H1 (cell line): ENCODE data around the gene LINC01488. TPM values are rescaled to one million over a fixed set of nuclear protein-coding genes. Genes with fewer than 3 reads are reported as not detected.

Experiments used
- CTCF ChIA-PET: fragments of 300-600 bp; sonication (Branson Sonifier 250); formaldehyde crosslinking; loops from one replicate; lab custom pipeline; 2021; ENCODE audit not compliant: partially characterized antibody; lab: Charles Lee
- POLR2A ChIA-PET: fragments of 300-600 bp; sonication (Branson Sonifier 250); formaldehyde crosslinking; loops from one replicate; lab custom pipeline; 2021; ENCODE audit warnings: inconsistent platforms; ENCODE audit not compliant: partially characterized antibody; lab: Charles Lee
- DNase-seq, 2 experiments: peaks; one replicate each; pipeline versions ENCODE4 v3.0.0 to v3.0.0-alpha.2; 2010 to 2022; ENCODE audit warnings: low spot score in 2 of 2, low read depth in 1 of 2, mixed read lengths in 1 of 2
- FAIRE-seq: peaks from 2 replicates; lab custom pipeline; 2011; peaks lifted over from hg19 to GRCh38; lab: Jason Lieb, UNC
- H2AFZ ChIP-seq: 2 replicates; pipeline ENCODE4 v1.8.1; 2012; ENCODE audit warnings: low read length, inconsistent platforms
- H2AK5ac ChIP-seq: 2 replicates; pipeline ENCODE4 v1.6.1; 2013; ENCODE audit warnings: low read depth, low read length
- H2BK120ac ChIP-seq: replicated peaks from 2 replicates; pipeline ENCODE3; 2013; ENCODE audit warnings: low read depth, low read length, inconsistent platforms
- H2BK12ac ChIP-seq: 2 replicates; pipeline ENCODE4 v1.6.1; 2013; ENCODE audit warnings: low read depth, low read length
- H2BK15ac ChIP-seq: 2 replicates; pipeline ENCODE4 v1.6.1; 2013; ENCODE audit warnings: low read length
- H2BK20ac ChIP-seq: 2 replicates; pipeline ENCODE4 v1.6.1; 2013; ENCODE audit warnings: low read length
- H2BK5ac ChIP-seq: 2 replicates; pipeline ENCODE4 v1.6.1; 2013; ENCODE audit warnings: low read depth, low read length
- H3K14ac ChIP-seq: 2 replicates; pipeline ENCODE4 v1.6.1; 2013; ENCODE audit warnings: inconsistent platforms; ENCODE audit not compliant: insufficient read length
- H3K18ac ChIP-seq: 2 replicates; pipeline ENCODE4 v1.6.1; 2013; ENCODE audit warnings: low read length; ENCODE audit errors: extremely low read depth
- H3K23ac ChIP-seq: 2 replicates; pipeline ENCODE4 v1.6.1; 2013; ENCODE audit warnings: inconsistent platforms; ENCODE audit not compliant: insufficient read length
- H3K23me2 ChIP-seq: 2 replicates; pipeline ENCODE4 v1.6.1; 2013; ENCODE audit warnings: low read depth, low read length
- H3K27ac ChIP-seq: 2 replicates; pipeline ENCODE4 v1.6.1; 2011; ENCODE audit warnings: low read depth, low read length, inconsistent platforms
- H3K27me3 ChIP-seq, 4 experiments: replicated peaks in 1 of 4; 1 replicate in 1 of 4; 2 replicates in 3 of 4; pipeline versions ENCODE4 v1.6.1 to v1.8.1; 2011 to 2013; ENCODE audit warnings: low read length in 3 of 4, mild to moderate bottlenecking in 3 of 4, inconsistent platforms in 2 of 4, mixed read lengths in 2 of 4, moderate library complexity in 1 of 4; ENCODE audit not compliant: control insufficient read depth in 3 of 4, insufficient read depth in 3 of 4; ENCODE audit errors: extremely low read depth in 1 of 4
- H3K36me3 ChIP-seq, 4 experiments: 2 replicates each; pipeline versions ENCODE4 v1.6.1 to v1.8.1; 2011 to 2013; ENCODE audit warnings: mild to moderate bottlenecking in 4 of 4, low read length in 3 of 4, moderate library complexity in 2 of 4, control low read depth in 1 of 4, inconsistent platforms in 1 of 4; ENCODE audit not compliant: insufficient read depth in 4 of 4, control insufficient read depth in 2 of 4
- H3K4ac ChIP-seq: replicated peaks from 2 replicates; pipeline ENCODE3; 2013; ENCODE audit warnings: low read length, low read depth, mixed read lengths, inconsistent platforms; ENCODE audit not compliant: insufficient read length
- H3K4me1 ChIP-seq, 4 experiments: replicated peaks in 1 of 4; 1 replicate in 1 of 4; 2 replicates in 3 of 4; pipeline versions ENCODE4 v1.6.1 to v1.8.1; 2011 to 2013; ENCODE audit warnings: low read length in 3 of 4, inconsistent platforms in 2 of 4, mixed read lengths in 1 of 4; ENCODE audit not compliant: insufficient read depth in 4 of 4, control insufficient read depth in 3 of 4
- H3K4me2 ChIP-seq, 2 experiments: 2 replicates each; pipeline versions ENCODE4 v1.6.1 to v1.8.1; 2011 to 2013; ENCODE audit warnings: low read depth in 2 of 2, low read length in 2 of 2, control low read depth in 1 of 2, inconsistent platforms in 1 of 2, mild to moderate bottlenecking in 1 of 2; ENCODE audit not compliant: insufficient read depth in 1 of 2
- H3K4me3 ChIP-seq, 4 experiments: fragments of 200-600, 300-600 bp in 1 of 4; sonication (generic), shearing (Covaris generic), sonication (Bioruptor Twin) in 1 of 4; 2 replicates each; pipeline versions ENCODE4 v1.5.1 to v1.8.1; 2011 to 2016; ENCODE audit warnings: low read length in 4 of 4, low read depth in 3 of 4, control low read depth in 2 of 4, inconsistent platforms in 2 of 4, mild to moderate bottlenecking in 2 of 4, mixed read lengths in 1 of 4, moderate library complexity in 1 of 4; ENCODE audit not compliant: insufficient read depth in 2 of 4; ENCODE audit errors: extremely low read depth in 1 of 4
- H3K56ac ChIP-seq: replicated peaks from 2 replicates; pipeline ENCODE3; 2013; ENCODE audit warnings: low read depth, mild to moderate bottlenecking, mixed read lengths, low read length, inconsistent platforms; ENCODE audit not compliant: insufficient read length
- H3K79me1 ChIP-seq: 2 replicates; pipeline ENCODE4 v1.6.1; 2013; ENCODE audit warnings: low read depth, low read length, control low read depth
- H3K79me2 ChIP-seq, 2 experiments: 2 replicates each; pipeline versions ENCODE4 v1.6.1 to v1.8.1; 2012 to 2013; ENCODE audit warnings: low read length in 2 of 2, mild to moderate bottlenecking in 2 of 2, inconsistent platforms in 1 of 2; ENCODE audit not compliant: insufficient read depth in 2 of 2, control insufficient read depth in 1 of 2
- H3K9ac ChIP-seq, 4 experiments: replicated peaks in 1 of 4; 1 replicate in 1 of 4; 2 replicates in 3 of 4; pipeline versions ENCODE4 v1.6.1 to v1.8.1; 2011 to 2013; ENCODE audit warnings: low read depth in 3 of 4, low read length in 3 of 4, control low read depth in 2 of 4, mild to moderate bottlenecking in 2 of 4, moderate library complexity in 2 of 4, inconsistent platforms in 1 of 4; ENCODE audit errors: extremely low read depth in 1 of 4
- H3K9me3 ChIP-seq, 2 experiments: 2 replicates each; pipeline versions ENCODE4 v1.6.1 to v1.8.1; 2012 to 2013; ENCODE audit warnings: mild to moderate bottlenecking in 2 of 2, moderate library complexity in 2 of 2, control low read depth in 1 of 2, inconsistent platforms in 1 of 2, low read depth in 1 of 2, low read length in 1 of 2, mixed read lengths in 1 of 2; ENCODE audit not compliant: insufficient read depth in 2 of 2
- H4K20me1 ChIP-seq, 2 experiments: replicated peaks in 1 of 2; 2 replicates each; pipeline versions ENCODE3 to v1.8.1; 2011 to 2013; ENCODE audit warnings: inconsistent platforms in 2 of 2, low read length in 2 of 2, mild to moderate bottlenecking in 1 of 2; ENCODE audit not compliant: insufficient read depth in 2 of 2, control insufficient read depth in 1 of 2
- H4K5ac ChIP-seq: 2 replicates; pipeline ENCODE4 v1.6.1; 2013; ENCODE audit warnings: low read length, low read depth, mixed read lengths, inconsistent platforms; ENCODE audit not compliant: insufficient read length
- H4K8ac ChIP-seq: 2 replicates; pipeline ENCODE4 v1.8.0; 2013; ENCODE audit warnings: mild to moderate bottlenecking, moderate library complexity, low read length, inconsistent platforms; ENCODE audit not compliant: insufficient read depth; ENCODE audit errors: extremely low read depth
- H4K91ac ChIP-seq: replicated peaks from 2 replicates; pipeline ENCODE3; 2013; ENCODE audit warnings: low read length, mixed read lengths, inconsistent platforms; ENCODE audit not compliant: insufficient read length
- CHD1 ChIP-seq: IDR thresholded peaks from 2 replicates; pipeline ENCODE4 v1.6.1; 2012; ENCODE audit warnings: low read depth, low read length, improper control_type of control experiment
- CREB1 ChIP-seq: IDR thresholded peaks from 2 replicates; pipeline ENCODE4 v1.6.1; 2012; ENCODE audit warnings: inconsistent platforms
- EZH2 ChIP-seq: fragments of 200-600 bp; sonication (generic); IDR thresholded peaks from 2 replicates; pipeline ENCODE4 v1.7.1; 2012; ENCODE audit warnings: low read depth, mild to moderate bottlenecking, moderate library complexity, low read length, inconsistent platforms; ENCODE audit not compliant: severe bottlenecking
- KDM4A ChIP-seq: IDR thresholded peaks from one replicate; pipeline ENCODE4 v1.7.1; 2012; ENCODE audit warnings: low read depth, mild to moderate bottlenecking, moderate library complexity, low read length, inconsistent platforms; ENCODE audit not compliant: severe bottlenecking
- RAD21 ChIP-seq, 2 experiments: IDR thresholded peaks in 1 of 2; conservative IDR thresholded peaks in 1 of 2; 2 replicates each; pipeline ENCODE4 v1.6.1; 2011; ENCODE audit warnings: low read depth in 2 of 2, low read length in 2 of 2, improper control_type of control experiment in 1 of 2, inconsistent platforms in 1 of 2, mild to moderate bottlenecking in 1 of 2, moderate library complexity in 1 of 2
- RFX5 ChIP-seq: IDR thresholded peaks from 2 replicates; pipeline ENCODE4 v1.6.1; 2011; ENCODE audit warnings: low read depth, low read length, improper control_type of control experiment, borderline replicate concordance
- RXRA ChIP-seq: IDR thresholded peaks from 2 replicates; pipeline ENCODE4 v1.6.1; 2011; ENCODE audit warnings: low read depth, mild to moderate bottlenecking, low read length, moderate library complexity; ENCODE audit not compliant: insufficient read depth
- SIN3A ChIP-seq, 2 experiments: IDR thresholded peaks in 1 of 2; conservative IDR thresholded peaks in 1 of 2; 2 replicates each; pipeline ENCODE4 v1.6.1; 2011 to 2012; ENCODE audit warnings: low read length in 2 of 2, improper control_type of control experiment in 1 of 2, low read depth in 1 of 2, mild to moderate bottlenecking in 1 of 2
- SP2 ChIP-seq: IDR thresholded peaks from 2 replicates; pipeline ENCODE4 v1.6.1; 2012; ENCODE audit warnings: mild to moderate bottlenecking, low read length, inconsistent platforms
- SRF ChIP-seq: IDR thresholded peaks from 2 replicates; pipeline ENCODE4 v1.6.1; 2011; ENCODE audit warnings: mild to moderate bottlenecking, low read depth, low read length, moderate library complexity
- YY1 ChIP-seq: IDR thresholded peaks from 2 replicates; pipeline ENCODE4 v1.6.1; 2011; ENCODE audit warnings: low read depth, mild to moderate bottlenecking, low read length
- WGBS, 2 experiments: shearing (Covaris generic) in 1 of 2; methylation state at CpG; one replicate each; pipeline versions ENCODE4 v1.1.6 to v1.1.7; 2013 to 2015; ENCODE audit warnings: low lambda C conversion rate in 2 of 2, mixed read lengths in 2 of 2, inconsistent platforms in 1 of 2, low coverage in 1 of 2, missing lambda C conversion rate in 1 of 2; ENCODE audit not compliant: insufficient replicate concordance in 2 of 2, insufficient coverage in 1 of 2, insufficient read length in 1 of 2; ENCODE audit errors: extremely low coverage in 1 of 2, missing lambda C conversion rate in 1 of 2; 5-methylcytosine and 5-hydroxymethylcytosine counted together
- polyA plus RNA-seq, 7 experiments: library from polyadenylated mRNA; depleted of rRNA in 3 of 7; stranded (reverse) in 5 of 7; unstranded in 2 of 7; fragments of >200 nt in 5 of 7; fragments of 200-250 nt in 2 of 7; gene quantifications; 1 replicate in 5 of 7; 2 replicates in 1 of 7; 4 replicates in 1 of 7; pipeline versions ENCODE4 v1.2.1 to v1.2.3, GENCODE V29; 2011 to 2013; ENCODE audit warnings: missing spikeins in 2 of 7, mixed read lengths in 2 of 7
- total RNA-seq: library from RNA; stranded (reverse); fragmentation: NEBNext Ultra II Directional; extraction: Animal tissue kit (Norgen Biotek cat#: 25700); gene quantifications from 2 replicates; pipeline ENCODE4 v1.2.1, GENCODE V29; 2021

LINC01488 gene
- total and polyA plus RNA-seq, 2 of the 8 experiments (the other 6 are each of a cell fraction or from before 2014, with no cell fraction given): not detected

DNA sequence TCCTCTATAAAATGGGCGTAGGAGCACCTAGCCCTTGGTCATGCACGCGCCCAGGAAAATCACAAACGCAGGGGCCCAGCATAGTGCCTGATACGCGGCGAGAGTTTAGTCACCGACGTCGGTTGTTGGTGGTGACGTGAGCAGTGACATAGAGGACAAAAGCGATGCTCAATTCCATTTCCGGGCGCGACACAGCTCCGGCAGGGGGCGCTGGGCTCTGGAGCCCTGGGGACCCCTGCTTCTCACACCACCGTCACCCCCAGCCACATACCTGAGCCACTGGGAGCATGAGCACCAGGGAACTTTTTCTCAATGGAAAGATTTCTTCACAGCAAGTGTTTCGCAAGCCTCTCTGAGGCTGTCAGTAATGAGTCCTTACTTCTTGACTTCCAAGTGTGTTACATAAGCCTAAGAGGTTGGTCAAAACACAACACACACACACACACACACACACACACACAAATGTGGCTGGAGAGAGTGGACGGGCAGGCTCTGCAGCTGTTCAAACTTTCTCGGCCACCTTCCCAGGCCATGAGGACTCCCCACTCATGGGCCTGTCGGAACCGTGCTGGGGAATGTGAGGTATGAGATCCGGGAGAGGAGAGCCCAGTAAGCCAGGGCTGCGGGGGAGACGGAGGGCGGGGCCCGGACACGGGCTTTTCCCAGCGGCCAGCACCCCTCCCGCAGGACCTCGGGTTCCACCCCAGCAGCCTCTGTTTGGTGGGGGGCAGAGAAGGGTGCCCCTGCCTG is 36.9 kb upstream of the LINC01488 start:
- 85% methylated on average over 25 of the region's 32 CpGs; no CpG with 5 or more reads in 1 of the 2 experiments for WGBS, 2 experiments
- H4K5ac ChIP-seq: no peak overlapping the region
- H3K18ac ChIP-seq: no peak overlapping the region; the same call in 1 of the 2 replicates
- H3K4ac ChIP-seq: peak overlapping the region; percentile 58
- H2BK15ac ChIP-seq: 0 out of 2 replicates have a peak overlapping the region, but pooled peaks have one; percentile 61
- H4K8ac ChIP-seq: peak overlapping the region; percentile 37
- CTCF ChIA-PET: interaction anchor here (1.0 to 4.3 kb wide), 15 partner anchors 9 to 343 kb away, joined by 3 to 18 read pairs (median 4); partner anchors contain the start of gene MYEOV
- H2AFZ ChIP-seq: no peak overlapping the region
- peak overlapping the region; percentile 71; the same call in 1 of the 2 replicates for H2BK5ac ChIP-seq
- no peak overlapping the region for H3K56ac ChIP-seq
- peak overlapping the region; percentile 75 for H4K91ac ChIP-seq
- H4K20me1 ChIP-seq: no peaks in the 10 kb centered on the region
- H3K23me2 ChIP-seq: no peaks in the 10 kb centered on the region
- peak overlapping the region; percentile 80; the same call in 1 of the 2 replicates for H2BK20ac ChIP-seq
- no peak overlapping the region; the same call in 1 of the 2 replicates for H2AK5ac ChIP-seq
- H3K23ac ChIP-seq: no peak overlapping the region
- POLR2A ChIA-PET: interaction anchor here (0.7 to 2.7 kb wide), 4 partner anchors 11 to 230 kb away, joined by 3 to 13 read pairs (median 3); partner anchors contain the start of gene LTO1
- H3K4me3 ChIP-seq: no peak overlapping the region
- H3K14ac ChIP-seq: no peak overlapping the region
- H3K4me2 ChIP-seq: peak overlapping the region in 1 of 2 experiments; percentile 42; a peak in 1 of 4 replicates
- H2BK12ac ChIP-seq: peak overlapping the region; percentile 53
- H2BK120ac ChIP-seq: peak overlapping the region; percentile 75
- no peak overlapping the region for H3K27ac ChIP-seq
- no peaks in the 10 kb centered on the region for H3K36me3 ChIP-seq
- DNase-seq (peak in 1 of 2 experiments; percentile 74), FAIRE-seq (no peak)
- H3K9me3 ChIP-seq: no peaks in the 10 kb centered on the region
- H3K79me2 ChIP-seq: no peaks in the 10 kb centered on the region
- peaks cover 13 to 29% (median 22%) of the 10 kb centered on the region in 4 experiments for H3K4me1 ChIP-seq
- no peaks in the 10 kb centered on the region; the same call in 1 of the 2 replicates for H3K79me1 ChIP-seq
- no peak overlapping the region for H3K9ac ChIP-seq
- H3K27me3 ChIP-seq: no peaks in the 10 kb centered on the region; a peak in 2 of 7 replicates
- TF ChIP-seq SP2 (no peak), SRF (no peak), YY1 (0 out of 2 replicates have a peak, but pooled peaks have one; percentile 39), CHD1 (no peak), KDM4A (no peak), RAD21 (IDR thresholded peaks at IDR 0.05 in 1 of 2, conservative IDR thresholded peaks at IDR 0.05 in 1 of 2; ENCODE audit: low read depth in 2 of 2, low read length in 2 of 2) (peak; percentile 46 to 62), RXRA (no peak), CREB1 (peak; percentile 87), SIN3A (conservative IDR thresholded peaks at IDR 0.05 in 1 of 2, IDR thresholded peaks at IDR 0.05 in 1 of 2; ENCODE audit: low read depth in 1 of 2, low read length in 2 of 2) (no peak), RFX5 (no peak), EZH2 (no peak)
